Activated CD4-positive, CD25-positive, alpha-beta regulatory T cell treated with anti-CD3 and anti-CD28 coated beads, Interleukin-2, amount 50 U/mL, for 72 hours (primary cell): ENCODE results near the gene SEMA7A.
"Not testable (repeated sequence)": the region's sequence is repeated elsewhere in the genome, so short reads cannot be mapped to it uniquely, and the experiment has no call there.

Source experiments
- DNase-seq: peaks from one replicate; pipeline ENCODE4 v3.0.0; 2021

The SEMA7A gene, protein sequence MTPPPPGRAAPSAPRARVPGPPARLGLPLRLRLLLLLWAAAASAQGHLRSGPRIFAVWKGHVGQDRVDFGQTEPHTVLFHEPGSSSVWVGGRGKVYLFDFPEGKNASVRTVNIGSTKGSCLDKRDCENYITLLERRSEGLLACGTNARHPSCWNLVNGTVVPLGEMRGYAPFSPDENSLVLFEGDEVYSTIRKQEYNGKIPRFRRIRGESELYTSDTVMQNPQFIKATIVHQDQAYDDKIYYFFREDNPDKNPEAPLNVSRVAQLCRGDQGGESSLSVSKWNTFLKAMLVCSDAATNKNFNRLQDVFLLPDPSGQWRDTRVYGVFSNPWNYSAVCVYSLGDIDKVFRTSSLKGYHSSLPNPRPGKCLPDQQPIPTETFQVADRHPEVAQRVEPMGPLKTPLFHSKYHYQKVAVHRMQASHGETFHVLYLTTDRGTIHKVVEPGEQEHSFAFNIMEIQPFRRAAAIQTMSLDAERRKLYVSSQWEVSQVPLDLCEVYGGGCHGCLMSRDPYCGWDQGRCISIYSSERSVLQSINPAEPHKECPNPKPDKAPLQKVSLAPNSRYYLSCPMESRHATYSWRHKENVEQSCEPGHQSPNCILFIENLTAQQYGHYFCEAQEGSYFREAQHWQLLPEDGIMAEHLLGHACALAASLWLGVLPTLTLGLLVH

GRCh38 chr15:74433592-74434262, at the start of gene SEMA7A:
Gene SEMA7A (minus strand): TSS chr15:74433958. CDS start chr15:74433918, 40 bp downstream.
- peak; percentile 83 for DNase-seq

- DNase-seq: no peak
Observed at GRCh38 chr15:74482661-74483060, 48.9 kb upstream of the SEMA7A start.

- DNase-seq: not testable (repeated sequence)
Observed at GRCh38 chr15:74480364-74480763, 46.6 kb upstream of the SEMA7A start.

GRCh38 chr15:74471621-74472020, 37.9 kb upstream of the SEMA7A start:
- not testable (repeated sequence) for DNase-seq

- DNase-seq: no peak
Observed at GRCh38 chr15:74470631-74471395, 37.1 kb upstream of the SEMA7A start.

- no peak for DNase-seq
Observed at GRCh38 chr15:74468341-74469032, 34.7 kb upstream of the SEMA7A start.

DNA sequence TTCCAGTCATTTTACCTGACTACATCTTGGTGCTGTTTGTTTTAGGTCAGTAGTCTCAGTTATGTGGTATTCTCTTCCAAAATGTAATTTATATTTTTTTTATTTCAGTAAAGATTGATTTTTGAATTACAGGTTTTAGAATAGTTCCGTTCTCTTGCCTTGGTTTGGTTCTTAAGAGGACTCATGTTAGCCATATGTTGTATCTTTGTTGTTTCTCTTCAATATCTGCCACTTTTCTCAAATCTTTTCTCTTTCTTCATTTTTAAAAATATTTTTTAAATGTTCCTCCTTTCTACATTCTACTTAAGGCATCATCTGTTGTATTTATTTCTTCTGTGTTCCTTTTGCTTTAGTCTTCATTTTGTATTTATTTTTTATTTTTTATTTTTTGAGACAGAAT, 32.8 kb upstream of the SEMA7A start:
- no peak for DNase-seq

GRCh38 chr15:74464897-74465296, 31.1 kb upstream of the SEMA7A start:
- no peak for DNase-seq

DNA sequence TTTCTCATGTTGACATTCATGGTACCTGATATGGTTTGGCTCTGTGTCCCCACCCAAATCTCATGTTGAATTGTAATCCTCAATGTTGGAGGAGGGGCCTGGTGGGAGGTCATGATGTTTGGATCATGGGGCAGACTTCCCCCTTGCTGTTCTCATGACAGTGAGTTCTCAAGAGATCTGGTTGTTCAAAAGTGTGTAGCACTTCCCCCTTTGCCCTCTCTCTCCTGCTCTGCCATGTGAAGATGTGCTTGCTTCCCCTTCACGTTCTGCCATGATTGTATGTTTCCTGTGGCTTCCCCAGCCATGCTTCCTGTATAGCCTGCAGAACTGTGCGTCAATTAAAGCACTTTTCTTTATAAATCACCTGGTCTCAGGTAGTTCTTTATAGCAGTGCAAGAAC, 30.5 kb upstream of the SEMA7A start:
- no peak for DNase-seq

DNA sequence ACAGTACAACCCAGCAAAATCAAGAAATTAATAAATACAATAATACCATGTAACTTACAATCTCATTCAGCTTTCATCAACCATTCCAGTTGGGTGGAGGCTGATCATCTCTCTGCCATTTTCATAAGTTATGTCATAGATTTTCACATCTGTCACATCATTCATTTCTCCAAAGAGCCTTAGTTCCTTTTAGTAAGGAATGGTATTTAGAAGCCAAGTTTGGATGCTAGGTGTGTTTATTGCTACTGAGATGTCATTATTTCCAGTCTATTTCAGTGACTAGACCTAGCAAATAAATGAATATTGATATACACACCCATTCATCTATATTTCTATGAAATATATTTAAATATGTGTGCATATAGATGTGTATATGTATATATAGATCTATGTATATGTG, 29.9 kb upstream of the SEMA7A start:
- no peak for DNase-seq

DNA sequence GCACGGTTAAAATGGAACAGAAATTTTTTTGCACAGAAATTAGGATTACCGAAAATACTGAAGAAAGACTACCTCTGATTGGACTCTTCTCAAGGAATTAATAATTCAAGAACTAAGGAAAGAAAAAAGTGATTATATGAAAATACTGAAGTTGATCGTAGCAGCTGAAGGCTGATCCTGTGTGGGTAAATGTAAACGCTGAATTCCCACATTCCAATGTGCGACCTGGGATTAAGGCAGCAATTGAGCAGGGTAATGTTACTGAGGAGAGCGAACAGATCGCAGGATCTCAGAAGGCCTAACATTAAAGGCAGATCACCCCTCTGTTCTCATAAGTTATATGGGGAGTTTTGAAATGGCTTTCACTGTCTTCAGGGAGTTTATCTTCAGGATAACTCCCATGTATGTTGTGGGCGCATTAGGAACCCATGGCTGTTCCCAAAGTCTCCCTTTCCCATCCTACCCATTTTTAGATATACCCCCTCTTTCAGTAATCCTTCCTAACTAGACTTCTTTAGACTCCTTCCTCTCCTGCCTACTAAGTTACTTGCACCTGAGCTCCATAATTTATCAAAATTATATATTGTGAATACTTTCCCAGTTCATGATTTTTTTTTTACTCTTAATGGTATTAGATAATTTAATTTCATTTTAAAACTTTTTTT, 28.2 kb upstream of the SEMA7A start:
- DNase-seq: no peak

- DNase-seq: peak; percentile 94
Observed at GRCh38 chr15:74460871-74461846, 27.4 kb upstream of the SEMA7A start, which contains the start of gene UBL7. Gene UBL7 (minus strand): TSS chr15:74461160. CDS start chr15:74458867, 2,293 bp downstream.

GRCh38 chr15:74460298-74460697, 26.5 kb upstream of the SEMA7A start:
- no peak for DNase-seq

DNA sequence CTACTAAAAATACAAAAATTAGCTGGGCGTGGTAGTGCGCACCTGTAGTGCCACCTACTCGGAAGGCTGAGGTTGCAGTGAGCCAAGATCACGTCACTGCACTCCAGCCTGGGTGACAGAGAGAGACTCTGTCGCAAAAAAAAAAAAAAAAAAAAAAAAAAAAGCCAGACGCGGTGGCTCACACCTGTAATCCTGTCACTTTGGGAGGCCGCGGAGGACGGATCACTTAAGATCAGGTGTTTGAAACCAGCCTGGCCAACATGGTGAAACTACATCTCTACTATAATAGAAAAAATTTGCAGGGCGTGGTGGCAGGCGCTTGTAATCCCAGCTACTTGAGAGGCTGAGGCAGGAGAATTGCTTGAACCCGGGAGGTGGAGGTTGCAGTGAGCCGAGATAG, 26.0 kb upstream of the SEMA7A start:
- DNase-seq: not testable (repeated sequence)

- DNase-seq: no peak
Observed at GRCh38 chr15:74458473-74458872, 24.7 kb upstream of the SEMA7A start.

DNA sequence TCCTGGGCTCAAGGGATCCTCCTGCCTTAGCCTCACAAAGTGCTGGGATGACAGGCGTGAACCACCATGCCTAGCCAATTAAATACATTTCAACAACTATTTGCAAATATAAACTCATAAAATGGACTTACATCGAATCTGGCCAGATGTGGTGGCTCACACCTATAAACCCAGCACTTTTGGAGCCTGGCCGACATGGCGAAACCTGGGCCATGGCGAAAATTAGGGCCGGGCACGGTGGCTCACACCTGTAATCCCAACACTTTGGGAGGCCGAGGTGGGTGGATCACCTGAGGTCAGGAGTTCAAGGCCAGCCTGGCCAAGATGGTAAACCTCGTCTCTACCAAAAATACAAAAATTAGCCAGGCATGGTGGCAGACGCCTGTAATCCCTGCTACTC, 23.3 kb upstream of the SEMA7A start:
- not testable (repeated sequence) for DNase-seq

GRCh38 chr15:74454764-74455500, 21.2 kb upstream of the SEMA7A start:
- DNase-seq: no peak

GRCh38 chr15:74453925-74454763, 20.4 kb upstream of the SEMA7A start:
- DNase-seq: no peak
